Astrocyte of the spinal cord (primary cell): Measurements from ENCODE around the gene CAST.

ENCODE experiments used
- DNase-seq: peaks from one replicate; pipeline ENCODE4 v3.0.0; 2011; ENCODE audit warnings: low read depth, low spot score
- H3K4me3 ChIP-seq: 2 replicates; pipeline ENCODE4 v1.5.1; 2011; ENCODE audit warnings: low read depth, mild to moderate bottlenecking, low read length, moderate library complexity
- CTCF ChIP-seq: IDR thresholded peaks from 2 replicates; pipeline ENCODE4 v1.5.1; 2012; ENCODE audit warnings: low read depth, mild to moderate bottlenecking, low read length, inconsistent platforms
- in situ Hi-C: cut with HindIII; loops from 2 replicates; pipeline ENCODE4 v1.10.0; 2017; ENCODE audit warnings: low sequenced_read_pairs

Gene CAST

GRCh38 chr5:96822686-96823459 is 160.7 kb downstream of the CAST start:
- DNase-seq = no peak
- TF ChIP-seq CTCF = no peak
- no peak overlapping the region for H3K4me3 ChIP-seq
- in situ Hi-C loops = no loop called here

GRCh38 chr5:96823900-96824380 is 161.8 kb downstream of the CAST start:
- DNase-seq = peak; percentile 71
- in situ Hi-C loops = no loop called here
- H3K4me3 ChIP-seq = no peak overlapping the region

More at GRCh38 chr5:96823900-96824380, 161.8 kb downstream of the CAST start:
- no peak for TF ChIP-seq CTCF
